Sigmoid colon (tissue), 7 donors: ENCODE data around the gene EHD2. TPM values are rescaled to one million over a fixed set of nuclear protein-coding genes. Genes with fewer than 3 reads are reported as not detected.

ENCODE experiments used
- DNase-seq: peaks from one replicate; pipeline ENCODE4 v3.0.0-alpha.2; 2019
- H3K27ac ChIP-seq, 4 donors: fragments of 200-600 bp; sonication (generic); one replicate each; pipeline ENCODE4 v1.5.1; 2016 to 2019; ENCODE audit warnings: mild to moderate bottlenecking in 1 of 4
- H3K27me3 ChIP-seq, 3 donors: fragments of 200-600 bp; sonication (generic); one replicate each; pipeline ENCODE4 v1.5.1; 2019; ENCODE audit warnings: mild to moderate bottlenecking in 1 of 3
- H3K36me3 ChIP-seq, 4 donors: fragments of 200-600 bp; sonication (generic); one replicate each; pipeline ENCODE4 v1.5.1; 2016 to 2019
- H3K4me1 ChIP-seq, 4 donors: fragments of 200-600 bp; sonication (generic); one replicate each; pipeline ENCODE4 v1.5.1; 2017 to 2019
- H3K4me3 ChIP-seq, 4 donors: fragments of 200-600 bp; sonication (generic); one replicate each; pipeline ENCODE4 v1.5.1; 2017 to 2019; ENCODE audit warnings: mild to moderate bottlenecking in 2 of 4, moderate library complexity in 1 of 4
- H3K9me3 ChIP-seq, 4 donors: fragments of 200-600 bp in 3 of 4; sonication (generic) in 3 of 4; one replicate each; pipeline versions ENCODE4 v1.5.1 to v1.6.1; 2013 to 2019
- CTCF ChIP-seq, 4 experiments: fragments of 450-650 bp in 3 of 4; fragments of 200-600 bp in 1 of 4; IDR thresholded peaks; one replicate each; pipeline ENCODE4 v1.5.1; 2016 to 2019; ENCODE audit warnings: antibody characterized with exemption in 4 of 4, mild to moderate bottlenecking in 3 of 4, moderate library complexity in 2 of 4
- EP300 ChIP-seq, 4 donors: sonication (generic); formaldehyde crosslinking; IDR thresholded peaks; one replicate each; pipeline ENCODE4 v1.6.1; 2017; ENCODE audit warnings: antibody characterized with exemption in 4 of 4
- POLR2A ChIP-seq, 2 donors: fragments of 450-650 bp; IDR thresholded peaks; one replicate each; pipeline ENCODE4 v1.6.1; 2016; ENCODE audit warnings: antibody characterized with exemption in 2 of 2, mild to moderate bottlenecking in 2 of 2, moderate library complexity in 2 of 2
- POLR2AphosphoS5 ChIP-seq, 4 donors: sonication (generic); formaldehyde crosslinking; IDR thresholded peaks; one replicate each; pipeline ENCODE4 v1.6.1; 2017; ENCODE audit warnings: antibody characterized with exemption in 4 of 4
- WGBS, 2 donors: extraction: QIAGEN DNeasy Blood & Tissue Kit; methylation state at CpG; one replicate each; pipeline ENCODE4 v1.1.7; 2013; 5-methylcytosine and 5-hydroxymethylcytosine counted together
- intact Hi-C: fragments of 100-400 bp; cut with DNase I; formaldehyde crosslinking; loops from one replicate; pipeline ENCODE4 v1.15.1; 2023
- polyA plus RNA-seq, 3 donors: library from polyadenylated mRNA; stranded (reverse); fragments of 200-250 nt; gene quantifications; one replicate each; pipeline ENCODE4 v1.2.3, GENCODE V29; 2013
- total RNA-seq, 4 donors: library from RNA; depleted of rRNA; stranded (reverse); fragments of >200 nt; gene quantifications; one replicate each; pipeline ENCODE4 v1.1.0, GENCODE V29; 2016
- donor health status: healthy with polysubstance abuse.
- donor health status: Bipolar disorder and iron deficiency.
- donor health status: healthy.

Gene EHD2
- total and polyA plus RNA-seq, 7 donors: 3.5 to 184 (median 41.8) TPM

- Histone ChIP-seq H3K27ac (no peak overlapping the region), H3K4me1 (peaks cover 0 to 17% (median 12%) of the 10 kb centered on the region in 4 donors), H3K27me3 (no peaks in the 10 kb centered on the region), H3K9me3 (no peaks in the 10 kb centered on the region), H3K36me3 (peaks cover 16 to 55% (median 29%) of the 10 kb centered on the region in 4 donors), H3K4me3 (no peak overlapping the region)
- 93 to 95% methylated on average over 43 of the region's 43 CpGs for WGBS, 2 donors
- DNase-seq: no peak
- intact Hi-C loops: no loop called here
- TF ChIP-seq POLR2A (IDR thresholded peaks at IDR 0.05): no peak
- no peak for TF ChIP-seq CTCF (IDR thresholded peaks at IDR 0.05)
- TF ChIP-seq EP300 (IDR thresholded peaks at IDR 0.05): no peak
- TF ChIP-seq POLR2AphosphoS5 (IDR thresholded peaks at IDR 0.05): no peak
Measured at GRCh38 chr19:47700934-47701716, 12.1 kb upstream of the EHD2 start.

DNA sequence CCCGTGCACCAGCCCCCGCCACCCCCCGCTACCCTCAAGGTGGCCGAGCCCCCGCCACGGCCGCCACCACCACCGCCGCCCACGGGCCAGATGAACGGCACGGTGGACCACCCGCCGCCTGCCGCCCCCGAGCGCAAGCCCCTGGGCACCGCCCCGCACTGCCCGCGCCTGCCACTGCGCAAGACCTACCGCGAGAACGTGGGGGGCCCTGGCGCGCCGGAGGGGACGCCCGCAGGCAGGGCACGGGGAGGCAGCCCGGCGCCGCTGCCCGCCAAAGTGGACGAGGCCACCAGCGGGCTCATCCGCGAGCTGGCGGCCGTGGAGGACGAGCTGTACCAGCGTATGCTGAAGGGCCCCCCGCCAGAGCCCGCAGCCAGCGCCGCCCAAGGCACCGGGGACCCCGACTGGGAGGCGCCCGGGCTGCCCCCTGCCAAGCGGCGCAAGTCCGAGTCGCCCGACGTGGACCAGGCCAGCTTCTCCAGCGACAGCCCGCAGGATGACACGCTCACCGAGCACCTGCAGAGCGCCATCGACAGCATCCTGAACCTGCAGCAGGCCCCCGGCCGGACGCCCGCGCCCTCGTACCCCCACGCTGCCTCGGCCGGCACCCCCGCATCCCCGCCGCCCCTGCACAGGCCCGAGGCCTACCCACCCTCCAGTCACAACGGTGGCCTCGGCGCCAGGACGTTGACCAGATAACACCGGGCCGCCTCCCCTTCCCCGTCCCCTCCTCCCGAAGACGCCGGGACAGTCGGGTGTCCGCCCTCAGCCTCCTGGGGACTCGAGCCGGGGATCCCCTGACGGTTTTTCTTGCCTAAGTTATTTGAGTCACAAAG is 11.3 kb upstream of the EHD2 start:
- Histone ChIP-seq H3K36me3 (peaks cover 16 to 50% (median 29%) of the 10 kb centered on the region in 4 donors), H3K4me3 (no peak overlapping the region), H3K27ac (peak overlapping the region in 1 of 4 donors; percentile 68), H3K9me3 (no peaks in the 10 kb centered on the region), H3K4me1 (peaks cover 0 to 17% (median 14%) of the 10 kb centered on the region in 4 donors), H3K27me3 (no peaks in the 10 kb centered on the region)
- TF ChIP-seq EP300 (IDR thresholded peaks at IDR 0.05) (no peak), POLR2A (IDR thresholded peaks at IDR 0.05) (no peak), POLR2AphosphoS5 (IDR thresholded peaks at IDR 0.05) (no peak), CTCF (IDR thresholded peaks at IDR 0.05) (no peak)
- DNase-seq: no peak
- intact Hi-C loops: no loop called here
- WGBS, 2 donors: 95% methylated on average over 91 of the region's 91 CpGs

DNA sequence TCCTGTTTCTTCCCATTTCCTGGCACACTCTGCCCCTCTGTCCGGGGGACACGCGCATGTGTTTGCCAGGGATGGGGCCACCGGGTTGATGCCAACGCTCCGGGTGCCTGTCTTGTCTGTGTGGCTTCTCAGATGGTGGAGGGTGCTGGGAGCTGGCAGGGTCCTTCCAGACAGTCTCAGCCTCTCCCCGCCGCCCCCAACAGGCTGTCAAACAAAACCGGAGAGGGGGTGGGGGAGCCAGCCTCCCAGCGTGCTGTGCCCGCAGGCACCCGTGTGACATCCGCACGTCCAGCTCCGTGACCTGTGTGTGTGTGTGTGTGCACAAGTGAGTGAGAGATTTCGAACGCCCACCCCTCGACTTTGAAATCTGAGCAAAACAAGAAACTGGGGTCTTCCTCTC is 10.6 kb upstream of the EHD2 start:
- DNase-seq: no peak
- Histone ChIP-seq H3K36me3 (peaks cover 16 to 50% (median 29%) of the 10 kb centered on the region in 4 donors), H3K9me3 (no peaks in the 10 kb centered on the region), H3K4me1 (peaks cover 0 to 15% (median 13%) of the 10 kb centered on the region in 4 donors), H3K27ac (peak overlapping the region in 3 of 4 donors; percentile 64 to 70 (median 68)), H3K27me3 (no peaks in the 10 kb centered on the region), H3K4me3 (no peak overlapping the region)
- intact Hi-C loops: no loop called here
- 85 to 90% methylated on average over 18 of the region's 18 CpGs for WGBS, 2 donors
- TF ChIP-seq POLR2AphosphoS5 (IDR thresholded peaks at IDR 0.05) (no peak), CTCF (IDR thresholded peaks at IDR 0.05) (no peak), EP300 (IDR thresholded peaks at IDR 0.05) (no peak), POLR2A (IDR thresholded peaks at IDR 0.05) (no peak)

- peaks cover 16 to 50% (median 29%) of the 10 kb centered on the region in 4 donors for H3K36me3 ChIP-seq
- peaks cover 0 to 11% (median 10%) of the 10 kb centered on the region in 4 donors for H3K4me1 ChIP-seq
- no peak overlapping the region for H3K4me3 ChIP-seq
- TF ChIP-seq EP300 (IDR thresholded peaks at IDR 0.05): no peak
- TF ChIP-seq CTCF (IDR thresholded peaks at IDR 0.05): no peak
- TF ChIP-seq POLR2A (IDR thresholded peaks at IDR 0.05): no peak
- no peak for TF ChIP-seq POLR2AphosphoS5 (IDR thresholded peaks at IDR 0.05)
- no peak for DNase-seq
- peak overlapping the region; percentile 62 to 70 (median 66) for H3K27ac ChIP-seq
- WGBS, 2 donors: 90 to 92% methylated on average over 5 of the region's 5 CpGs
- intact Hi-C loops: no loop called here
- no peaks in the 10 kb centered on the region for H3K27me3 ChIP-seq
- H3K9me3 ChIP-seq: no peaks in the 10 kb centered on the region
Measured at GRCh38 chr19:47703301-47703700, 9.9 kb upstream of the EHD2 start.
